Activated effector memory CD4-positive, alpha-beta T cell treated with Interleukin-2 at 50 U/mL for 16 hours (primary cell): ENCODE results near the gene CCL14.

Experiments
- DNase-seq: peaks from one replicate; pipeline ENCODE4 v3.0.0-alpha.2; 2020

CCL14 gene

GRCh38 chr17:35936063-35936462 lies 50.5 kb downstream of the CCL14 start:
- DNase-seq: no peak

- DNase-seq: no peak
These were observed 51.8 kb downstream of the CCL14 start for GRCh38 chr17:35934760-35935159.
